DMS153 treated with DMSO at 0.1 percent for 48 hours (cell line): ENCODE data around the gene TMEM147.
"Not testable (repeated sequence)": the region's sequence is repeated elsewhere in the genome, so short reads cannot be mapped to it uniquely, and the experiment has no call there.

ENCODE experiments used
- DNase-seq: peaks from one replicate; lab custom pipeline; 2025; ENCODE audit not compliant: unreplicated experiment; lab: John Stamatoyannopoulos, UW

Gene TMEM147

DNA sequence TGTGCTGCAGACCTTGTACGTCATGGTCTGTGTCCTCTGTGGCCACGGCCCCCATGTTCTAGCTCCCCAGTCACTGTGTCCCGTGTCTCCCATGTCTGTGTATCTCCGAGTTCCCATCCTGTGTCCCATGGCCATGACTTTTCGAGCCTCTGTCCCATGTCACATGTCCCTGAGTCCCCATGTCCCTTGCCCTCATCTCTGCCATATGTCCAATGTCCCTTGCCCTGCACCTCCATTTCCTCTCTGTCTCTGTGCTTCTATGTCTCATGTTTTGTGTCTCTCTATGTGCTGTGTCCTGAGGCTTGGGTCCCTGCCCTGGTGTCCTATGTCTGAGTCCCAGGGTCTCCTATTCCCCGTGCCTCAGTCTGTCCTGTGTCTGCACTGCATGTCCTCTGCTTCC, 16.0 kb downstream of the TMEM147 start:
- no peak for DNase-seq

DNA sequence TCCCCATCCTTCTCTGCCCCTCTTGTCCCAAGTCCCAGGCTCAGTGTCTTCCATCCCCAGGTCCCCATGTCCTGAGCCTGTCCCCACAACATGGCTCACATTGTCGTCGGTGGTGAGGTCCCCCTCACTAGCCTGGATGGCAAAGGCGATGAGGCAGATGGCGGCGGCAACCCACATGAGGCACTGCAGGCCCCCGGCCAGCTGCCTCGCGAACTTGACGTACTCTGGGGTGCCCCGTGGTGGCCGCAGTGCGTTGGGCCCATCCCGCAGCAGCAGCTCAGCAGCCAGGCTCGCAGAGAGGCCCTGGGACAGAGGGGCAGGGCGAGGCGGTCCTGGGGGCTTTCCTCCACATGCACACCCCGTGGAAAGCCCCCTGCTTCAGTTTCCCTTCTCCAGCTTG, 16.9 kb downstream of the TMEM147 start:
- DNase-seq: no peak

DNA sequence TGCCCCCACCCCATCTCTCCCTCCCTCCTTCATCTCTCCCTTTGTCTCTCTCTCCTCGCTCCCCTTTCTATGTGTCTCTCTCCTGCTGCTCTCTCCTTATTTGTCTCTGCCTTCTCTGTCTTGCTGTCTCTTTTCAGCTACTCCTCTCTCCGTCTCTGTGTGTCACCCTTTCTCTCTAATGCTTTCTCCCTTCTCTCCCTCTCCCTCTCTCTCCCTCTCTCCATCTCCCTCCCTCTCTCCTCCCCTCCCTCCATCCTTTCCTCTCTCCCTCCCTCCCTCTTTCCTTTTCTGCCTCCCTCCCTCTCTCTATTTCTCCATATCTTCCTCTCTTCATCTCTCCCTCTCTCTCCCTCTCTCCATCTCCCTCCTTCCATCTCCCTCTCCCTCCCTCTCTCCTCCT, 17.4 kb downstream of the TMEM147 start:
- no peak for DNase-seq

DNA sequence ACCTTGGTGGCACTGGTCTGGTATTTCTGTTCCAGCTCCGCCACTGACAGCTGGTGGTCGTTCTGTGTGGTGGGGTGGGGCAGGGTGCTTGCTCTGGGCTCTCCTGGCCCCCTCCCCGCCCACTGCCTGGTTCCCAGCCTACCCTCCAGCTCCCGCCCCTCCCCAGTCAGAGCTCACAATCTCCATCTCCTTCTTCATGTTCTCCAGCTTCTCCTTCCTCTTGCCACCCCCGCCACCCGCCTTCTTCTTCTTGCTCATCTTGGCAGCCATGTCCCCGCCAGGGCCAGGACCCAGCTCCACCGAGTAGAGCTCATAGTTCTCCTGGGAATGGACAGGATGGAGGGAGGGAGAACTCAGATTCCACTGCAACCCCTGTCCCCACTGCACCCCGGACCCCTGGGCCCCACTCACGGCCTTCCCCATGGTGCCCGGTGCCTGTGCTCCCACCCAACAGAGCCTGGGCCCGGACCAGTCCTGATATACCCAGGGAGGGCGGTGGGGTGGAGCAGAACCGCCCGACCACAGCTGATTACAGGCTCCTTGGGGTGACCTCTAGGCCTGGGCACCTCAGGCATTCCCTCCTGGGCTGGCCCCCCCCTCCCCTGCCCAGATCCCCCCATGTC, 17.9 kb downstream of the TMEM147 start, which contains the start of gene ATP4A:
ATP4A (minus strand) TSS at position 452 of the 623 bp plus-strand sequence; CDS start at position 423, 29 bp downstream.
- DNase-seq: no peak

DNA sequence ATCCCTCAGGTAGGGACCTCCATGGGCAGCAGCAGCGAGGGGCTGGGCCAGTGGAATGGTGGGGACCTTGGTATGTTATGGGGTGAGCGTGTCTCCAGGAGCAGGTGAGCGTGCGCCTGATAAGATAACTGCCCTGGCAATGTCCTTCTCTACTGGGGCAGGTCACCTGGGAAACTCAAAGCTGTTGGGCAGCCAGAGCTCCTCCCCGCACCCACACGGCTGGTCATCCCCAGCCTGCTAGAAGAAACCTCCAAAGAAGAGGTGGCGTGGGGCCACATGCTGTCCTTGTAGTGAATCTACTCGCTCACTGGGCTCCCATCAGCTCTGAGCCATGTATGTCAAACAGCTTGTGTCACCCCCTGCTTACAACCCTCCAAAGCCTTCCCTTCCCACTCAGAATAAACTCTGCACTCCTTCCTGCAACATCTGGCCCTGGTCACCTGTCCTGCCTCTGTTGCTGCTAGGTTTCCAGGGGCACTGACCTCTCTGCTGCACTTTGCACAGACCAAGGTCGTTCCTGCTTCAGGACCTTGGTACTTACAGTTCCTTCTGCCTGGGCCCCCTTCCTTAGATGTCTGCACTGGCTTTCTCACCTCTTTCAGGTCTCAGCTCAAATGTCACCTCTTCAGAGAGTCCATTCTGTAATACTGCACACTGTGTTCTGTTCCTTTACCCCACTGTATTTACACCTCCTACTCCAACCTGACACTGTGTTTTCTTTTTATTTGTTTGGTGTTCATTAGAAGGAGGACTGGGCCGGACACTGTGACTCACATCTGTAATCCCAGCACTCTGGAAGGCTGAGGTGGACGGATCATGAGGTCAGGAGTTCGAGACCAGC, 19.8 kb downstream of the TMEM147 start:
- no peak for DNase-seq

DNA sequence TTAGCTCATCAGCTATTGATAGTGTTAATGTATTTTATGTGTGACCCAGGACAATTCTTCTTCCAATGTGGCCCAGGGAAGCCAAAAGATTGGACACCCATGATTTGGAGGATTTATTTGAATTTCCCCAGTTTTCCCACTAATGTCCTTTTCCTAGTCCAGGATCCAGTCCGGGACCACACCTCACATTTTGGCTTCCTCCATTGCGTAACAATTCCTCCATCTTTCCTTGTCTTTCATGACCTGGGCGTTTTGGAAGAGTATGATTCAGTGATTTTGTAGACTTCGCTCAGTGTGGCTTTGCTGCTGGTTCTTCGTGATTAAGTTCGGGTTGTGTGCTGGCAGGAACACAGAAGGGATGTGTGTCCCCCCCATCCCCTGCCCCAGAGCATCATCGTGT, 21.3 kb downstream of the TMEM147 start:
- no peak for DNase-seq

DNA sequence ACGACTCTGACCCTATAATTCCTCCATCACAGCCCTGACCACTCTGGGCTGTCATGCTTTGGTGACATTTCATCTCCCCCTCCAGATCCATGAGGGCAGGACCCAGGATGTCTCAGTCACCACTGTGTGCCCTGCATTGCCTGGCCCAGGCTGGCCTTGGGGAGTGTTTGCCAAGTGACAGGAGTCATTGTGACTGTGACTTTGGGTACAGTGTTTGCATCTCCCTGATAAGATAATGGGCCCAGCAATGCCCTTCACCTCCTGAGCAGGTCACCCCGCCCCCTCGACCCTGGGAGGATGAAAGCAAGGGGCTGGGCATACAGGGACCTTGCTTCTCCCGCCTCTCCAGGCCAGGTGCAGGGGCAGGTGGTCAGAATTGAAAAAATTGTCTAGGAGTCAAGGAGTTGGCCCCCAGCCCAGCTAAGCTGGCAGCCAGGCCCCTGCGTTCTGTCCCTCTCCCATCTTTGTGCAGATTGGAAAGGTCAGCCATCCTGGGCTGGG, 23.9 kb downstream of the TMEM147 start:
- no peak for DNase-seq

DNA sequence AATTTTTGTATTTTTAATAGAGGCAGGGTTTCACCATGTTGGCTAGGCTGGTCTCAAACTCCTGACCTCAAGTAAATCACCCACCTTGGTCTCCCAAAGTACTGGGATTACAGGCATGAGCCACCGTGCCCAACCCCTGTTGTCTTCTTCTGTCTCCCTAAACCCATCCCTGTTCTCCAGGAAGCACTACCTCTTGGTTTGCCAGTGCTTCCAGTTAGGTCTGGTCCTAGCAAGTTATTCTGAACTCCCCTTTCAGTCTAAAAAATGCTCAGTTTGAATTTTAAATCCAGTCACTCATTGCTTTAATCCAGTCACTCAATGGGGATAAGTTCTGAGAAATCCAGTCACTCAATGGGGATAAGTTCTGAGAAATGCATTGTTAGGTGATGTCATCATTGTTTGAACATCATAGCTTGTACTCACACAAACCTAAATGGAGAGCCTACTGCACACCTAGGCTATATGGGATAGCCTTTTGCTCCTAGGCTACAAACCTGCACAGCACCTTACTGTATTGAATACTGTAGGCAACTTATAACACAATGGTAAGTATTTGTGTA, 26.1 kb downstream of the TMEM147 start:
- no peak for DNase-seq

DNA sequence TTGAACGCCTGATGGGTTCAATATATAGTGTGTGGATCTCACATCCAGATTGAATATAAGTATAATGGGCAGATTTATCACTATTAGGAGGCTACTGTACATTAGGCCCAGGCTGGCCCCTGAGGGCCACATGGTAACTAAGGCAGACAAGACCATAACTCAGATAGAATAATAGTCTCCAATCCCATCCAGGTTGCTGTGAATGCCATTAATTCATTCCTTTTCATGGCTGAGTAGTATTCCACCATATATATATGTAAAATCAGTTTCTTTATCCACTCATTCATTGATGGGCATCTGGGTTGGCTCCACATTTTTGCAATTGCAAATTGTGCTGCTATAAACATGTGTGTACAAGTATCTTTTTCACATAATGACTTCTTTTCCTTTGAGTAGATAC, 32.5 kb downstream of the TMEM147 start:
- DNase-seq: no peak

DNA sequence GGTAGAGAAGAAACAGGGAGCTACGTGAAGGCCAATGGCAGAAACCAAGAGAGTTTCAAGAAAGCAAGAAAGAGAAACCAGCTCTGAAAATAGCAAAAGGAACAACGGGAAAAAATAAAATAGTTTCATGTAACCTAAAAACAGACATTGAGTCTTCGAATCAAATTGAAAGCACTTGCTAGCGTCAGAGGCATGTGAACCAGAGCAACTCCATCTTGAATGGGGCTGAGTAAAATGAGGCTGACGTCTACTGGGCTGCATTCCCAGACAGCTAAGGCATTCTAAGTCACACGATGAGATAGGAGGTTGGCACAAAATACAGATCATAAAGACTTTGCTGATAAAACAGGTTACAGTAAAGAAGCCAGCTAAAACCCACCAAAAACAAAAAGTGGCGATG, 33.3 kb downstream of the TMEM147 start:
- DNase-seq: no peak

DNA sequence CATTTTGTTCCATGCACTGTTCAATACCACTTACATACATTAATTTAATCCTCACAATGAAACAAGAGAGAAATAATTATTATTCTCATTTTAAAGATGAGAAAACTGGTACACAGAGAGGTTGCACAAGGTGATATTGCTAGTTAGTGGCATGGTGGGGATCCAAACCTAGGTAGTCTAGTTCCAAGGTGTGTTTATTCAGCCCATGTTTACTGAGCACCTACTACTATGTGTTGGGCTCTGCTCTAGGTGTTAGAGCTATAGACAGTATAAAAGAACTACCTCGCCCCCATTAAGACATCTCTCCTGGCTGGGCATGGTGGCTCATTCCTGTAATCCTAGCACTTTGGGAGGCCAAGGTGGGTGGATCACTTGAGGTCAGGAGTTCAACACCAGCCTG, 37.3 kb downstream of the TMEM147 start:
- no peak for DNase-seq

DNA sequence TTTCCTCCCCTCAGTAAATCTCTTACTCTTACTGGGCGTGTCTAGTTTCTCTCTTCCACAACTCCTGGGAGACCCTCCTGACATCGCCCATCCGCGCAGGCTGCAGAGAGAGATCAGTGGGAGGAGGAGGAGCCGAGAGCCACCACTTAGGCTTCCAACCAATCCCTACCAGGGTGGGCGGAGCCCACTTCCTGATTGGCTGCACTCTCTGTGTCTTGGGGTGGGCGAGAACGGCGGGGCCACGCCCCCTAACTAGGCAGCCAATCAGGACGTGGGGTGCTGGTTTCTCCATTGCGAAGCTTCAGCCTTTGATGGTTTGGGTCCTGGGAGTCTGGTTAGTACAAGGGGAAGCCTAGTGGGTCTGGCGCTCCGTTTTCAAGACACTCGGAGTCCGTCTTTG, 40.4 kb downstream of the TMEM147 start, which contains the start of gene PMIS2:
PMIS2 (plus strand) TSS at position 326 of the 400 bp plus-strand sequence. CDS start 87 bp downstream, outside the sequence.
- no peak for DNase-seq

DNA sequence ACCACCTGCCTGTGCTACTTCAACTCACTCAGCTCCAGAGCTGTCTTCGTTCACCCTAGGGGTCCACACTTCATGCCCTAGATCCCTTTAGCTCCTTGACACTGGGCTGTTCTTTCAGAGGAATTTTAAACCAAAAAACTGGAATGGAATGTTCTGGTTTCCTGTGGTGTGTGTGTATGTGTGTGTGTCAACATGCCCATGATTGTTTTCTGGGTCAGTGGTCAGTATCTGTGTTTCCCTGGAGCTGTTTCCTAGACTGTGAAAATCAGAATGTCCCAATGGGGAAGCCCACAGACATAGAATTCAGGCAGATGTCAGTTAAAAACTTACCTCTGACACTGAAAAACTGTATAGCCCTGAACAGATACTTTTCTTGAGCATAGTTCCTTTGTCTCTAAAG, 41.9 kb downstream of the TMEM147 start:
- no peak for DNase-seq

DNA sequence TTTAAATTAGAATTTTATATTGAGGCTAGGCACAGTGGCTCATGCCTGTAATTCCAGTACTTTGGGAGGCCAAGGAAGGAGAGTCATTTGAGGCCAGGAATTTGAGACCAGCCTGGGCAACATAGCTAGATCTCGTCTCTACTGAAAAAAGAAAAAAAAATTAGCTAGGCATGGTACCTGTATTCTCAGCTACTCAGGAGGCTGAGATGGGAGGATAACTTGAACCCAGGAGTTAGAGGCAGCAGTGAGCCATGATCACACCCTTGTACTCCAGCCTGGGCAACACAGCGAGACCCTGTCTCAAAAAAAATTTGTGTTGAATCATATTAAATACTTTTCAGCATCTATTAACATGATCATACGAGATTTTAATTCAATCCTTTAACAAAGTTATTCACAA, 45.4 kb downstream of the TMEM147 start:
- no peak for DNase-seq

DNA sequence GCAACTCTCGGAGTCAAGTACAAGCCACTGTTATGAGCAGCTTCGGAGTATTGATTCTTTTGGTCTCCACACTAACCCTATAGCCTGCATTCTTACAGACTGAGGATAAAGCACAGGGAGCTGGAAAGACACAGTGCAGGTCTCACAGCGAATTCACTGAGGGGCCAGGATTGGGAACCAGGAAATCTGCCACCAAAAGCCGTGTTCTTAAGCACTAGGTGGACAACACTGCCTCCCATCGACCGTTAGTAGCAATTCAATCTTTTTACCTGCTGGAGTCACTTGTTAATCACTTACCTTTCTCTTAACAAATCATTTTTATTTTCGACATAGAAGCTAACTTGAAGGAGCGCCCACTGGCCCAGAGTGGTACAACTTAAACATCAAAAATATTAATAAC, 46.8 kb downstream of the TMEM147 start:
- DNase-seq: peak; percentile 4

DNA sequence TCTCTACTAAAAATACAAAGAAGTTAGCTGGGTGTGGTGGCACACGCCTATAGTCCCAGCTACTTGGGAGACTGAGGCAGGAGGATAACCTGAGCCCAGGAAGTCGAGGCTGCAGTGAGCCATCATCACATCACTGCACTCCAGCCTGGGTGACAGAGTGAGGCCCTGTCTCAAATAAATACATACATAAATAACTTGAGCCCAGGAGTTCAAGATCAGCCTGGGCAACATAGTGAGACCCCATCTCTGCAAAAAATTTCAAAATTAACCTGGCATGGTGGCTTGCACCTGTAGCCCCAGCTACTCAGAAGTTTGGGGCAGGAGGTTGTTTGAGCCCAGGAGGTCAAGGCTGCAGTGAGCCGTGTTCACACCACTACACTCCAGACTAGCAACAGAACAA, 49.6 kb downstream of the TMEM147 start:
- DNase-seq: not testable (repeated sequence)

DNA sequence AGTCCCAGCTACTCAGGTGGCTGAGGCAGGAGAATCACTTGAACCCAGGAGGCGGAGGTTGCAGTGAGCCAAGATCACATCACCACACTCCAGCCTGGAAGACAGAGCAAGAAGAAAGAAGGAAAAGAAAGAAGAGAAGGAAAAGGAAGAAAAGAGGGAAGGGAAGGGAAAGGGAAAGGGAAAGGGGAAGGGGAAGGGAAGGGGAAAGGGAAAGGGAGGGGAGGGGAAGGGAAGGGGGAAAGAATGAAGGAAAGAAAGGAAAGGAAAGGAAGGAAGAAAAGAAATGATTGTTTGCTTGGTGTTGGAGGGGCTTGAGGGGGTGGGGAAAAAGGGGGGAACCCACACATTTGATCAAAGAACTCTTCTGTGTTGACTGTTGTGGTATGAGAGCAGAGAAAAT, 50.5 kb downstream of the TMEM147 start:
- DNase-seq: no peak

DNA sequence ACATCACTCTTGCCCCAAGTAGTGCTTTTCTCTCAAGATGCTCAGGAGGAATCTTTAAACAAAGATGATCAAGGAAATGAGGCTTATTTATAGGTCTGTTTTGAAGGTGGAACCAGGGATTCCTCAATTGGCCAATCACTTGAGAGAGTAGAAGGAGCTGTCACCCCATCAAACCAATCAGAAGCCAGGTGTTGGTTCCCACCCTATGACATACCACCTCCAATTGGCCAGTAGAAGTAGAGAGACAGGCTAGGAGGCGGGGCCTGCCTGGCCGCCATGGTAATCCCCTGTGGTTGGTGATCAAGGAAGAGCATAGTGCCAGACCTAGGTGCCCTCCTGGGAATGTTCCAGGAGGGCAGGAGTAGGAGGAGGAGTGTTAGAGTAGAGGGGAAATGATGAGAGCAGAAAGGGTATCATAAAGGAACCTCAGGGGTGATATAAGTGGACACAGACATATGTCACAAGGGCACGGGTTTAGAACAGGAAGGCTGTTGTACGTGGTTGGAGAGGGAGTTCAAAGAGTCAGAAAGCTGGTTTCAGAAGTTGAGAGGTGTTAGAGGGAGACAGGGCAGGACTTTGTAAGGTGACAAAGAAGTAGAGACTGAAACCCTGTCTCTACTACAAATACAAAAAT, 51.1 kb downstream of the TMEM147 start:
- DNase-seq: no peak
